Liver (tissue), 9 donors: Measurements from ENCODE around the gene DTX3L. TPM values are rescaled to one million over a fixed set of nuclear protein-coding genes. Genes with fewer than 3 reads are reported as not detected.

ENCODE experiments used
- DNase-seq: peaks from one replicate; pipeline ENCODE4 v3.0.0-alpha.2; 2017; ENCODE audit warnings: low spot score
- H3K27ac ChIP-seq, 2 donors: one replicate each; pipeline ENCODE4 v1.7.0; 2013; ENCODE audit warnings: inconsistent platforms in 2 of 2, low read length in 2 of 2, control low read depth in 1 of 2, low read depth in 1 of 2, mild to moderate bottlenecking in 1 of 2
- H3K27me3 ChIP-seq, 4 donors: one replicate each; pipeline versions ENCODE4 v1.6.1 to v1.7.0; 2013; ENCODE audit warnings: low read length in 3 of 4, inconsistent platforms in 1 of 4, mild to moderate bottlenecking in 1 of 4, moderate library complexity in 1 of 4; ENCODE audit not compliant: control insufficient read depth in 4 of 4, insufficient read depth in 4 of 4
- H3K36me3 ChIP-seq, 4 donors: one replicate each; pipeline versions ENCODE4 v1.6.1 to v1.7.0; 2013; ENCODE audit warnings: low read length in 3 of 4, mild to moderate bottlenecking in 3 of 4, low read depth in 1 of 4, moderate library complexity in 1 of 4; ENCODE audit not compliant: control insufficient read depth in 4 of 4, insufficient read depth in 3 of 4
- H3K4me1 ChIP-seq, 4 donors: one replicate each; pipeline versions ENCODE4 v1.6.1 to v1.7.0; 2013; ENCODE audit warnings: low read length in 3 of 4, mild to moderate bottlenecking in 3 of 4, moderate library complexity in 1 of 4; ENCODE audit not compliant: control insufficient read depth in 4 of 4, insufficient read depth in 4 of 4
- H3K4me3 ChIP-seq, 3 donors: one replicate each; pipeline versions ENCODE4 v1.6.1 to v1.7.0; 2013; ENCODE audit warnings: low read length in 3 of 3, control low read depth in 1 of 3, low read depth in 1 of 3, mild to moderate bottlenecking in 1 of 3
- H3K9ac ChIP-seq, 2 donors: one replicate each; pipeline ENCODE4 v1.7.0; 2013; ENCODE audit warnings: low read length in 2 of 2, mild to moderate bottlenecking in 2 of 2, moderate library complexity in 2 of 2, control low read depth in 1 of 2, low read depth in 1 of 2
- H3K9me3 ChIP-seq, 4 donors: one replicate each; pipeline versions ENCODE4 v1.6.1 to v1.7.0; 2013; ENCODE audit warnings: low read length in 3 of 4; ENCODE audit not compliant: control insufficient read depth in 4 of 4
- FOXA2 ChIP-seq: IDR thresholded peaks from 2 replicates; pipeline ENCODE4 v1.6.1; 2016; ENCODE audit warnings: antibody characterized with exemption
- GABPA ChIP-seq, 2 donors: IDR thresholded peaks in 1 of 2; conservative IDR thresholded peaks in 1 of 2; 2 replicates each; pipeline ENCODE4 v1.6.1; 2016; ENCODE audit warnings: antibody characterized with exemption in 2 of 2, mild to moderate bottlenecking in 1 of 2, moderate library complexity in 1 of 2
- NR2F2 ChIP-seq: IDR thresholded peaks from 2 replicates; pipeline ENCODE4 v1.6.1; 2016; ENCODE audit warnings: antibody characterized with exemption
- RXRA ChIP-seq, 2 donors: IDR thresholded peaks; 2 replicates each; pipeline ENCODE4 v1.6.1; 2017 to 2018; ENCODE audit warnings: antibody characterized with exemption in 2 of 2, mild to moderate bottlenecking in 1 of 2
- TAF1 ChIP-seq: conservative IDR thresholded peaks from 2 replicates; pipeline ENCODE4 v1.6.1; 2016; ENCODE audit warnings: antibody characterized with exemption, mild to moderate bottlenecking
- WGBS: extraction: QIAGEN DNeasy Blood & Tissue Kit; methylation state at CpG from one replicate; pipeline ENCODE4 v1.1.7; 2013; 5-methylcytosine and 5-hydroxymethylcytosine counted together
- polyA plus RNA-seq, 2 donors: library from polyadenylated mRNA; stranded (reverse) in 1 of 2; unstranded in 1 of 2; fragments of 200-250 nt in 1 of 2; fragments of >200 nt in 1 of 2; fragmentation: Nextera tagmentation in 1 of 2; extraction: Ambion mirVana in 1 of 2; gene quantifications; one replicate each; pipeline versions ENCODE4 v1.2.1 to v1.2.3, GENCODE V29; 2013 to 2015
- total RNA-seq, 2 donors: library from RNA; depleted of rRNA; stranded (reverse); fragments of >200 nt; gene quantifications; one replicate each; pipeline ENCODE4 v1.2.3, GENCODE V29; 2014
- TF ChIP-seq, protein P1 (sequence below): IDR thresholded peaks from 2 replicates; pipeline ENCODE4 v1.6.1; 2016; ENCODE audit warnings: antibody characterized with exemption
- TF ChIP-seq, protein P2 (sequence below): IDR thresholded peaks from 2 replicates; pipeline ENCODE4 v1.6.1; 2016; ENCODE audit warnings: antibody characterized with exemption, mild to moderate bottlenecking
- TF ChIP-seq, protein P3 (sequence below): IDR thresholded peaks from 2 replicates; pipeline ENCODE4 v1.6.1; 2016; ENCODE audit warnings: antibody characterized with exemption
- donor health status: healthy.
- donor health status: healthy.
- donor health status: healthy.
- donor health status: healthy.
- donor health status: healthy.

DTX3L gene
- total and polyA plus RNA-seq, 4 donors, result 16.9 to 44.5 (median 23.5) TPM

DNA sequence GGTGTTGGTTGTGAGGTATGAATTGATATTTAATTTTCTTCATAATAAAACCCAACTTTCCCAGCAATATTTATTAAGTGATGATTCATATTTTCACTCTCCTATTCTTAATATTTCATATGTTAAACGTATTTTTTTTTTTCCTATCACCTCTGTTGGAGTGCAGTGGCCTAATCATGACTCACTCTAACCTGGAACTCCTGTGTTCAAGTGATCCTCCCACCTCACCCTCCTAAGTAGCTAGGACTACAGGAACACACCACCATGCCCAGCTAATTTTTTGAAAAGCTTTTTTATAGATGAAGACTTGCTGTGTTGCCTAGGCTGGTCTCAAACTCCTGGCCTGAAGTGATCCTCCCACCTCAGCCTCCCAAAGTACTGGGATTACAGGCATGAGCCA is 22.0 kb downstream of the DTX3L start:
- peaks cover 0 to 2% (median 0%) of the 10 kb centered on the region in 4 donors for H3K4me1 ChIP-seq
- H3K4me3 ChIP-seq, result no peak overlapping the region
- no peaks in the 10 kb centered on the region for H3K27me3 ChIP-seq
- peaks cover 0 to 2% (median 0%) of the 10 kb centered on the region in 4 donors for H3K36me3 ChIP-seq
- H3K9ac ChIP-seq, result no peak overlapping the region
- no peak for TF ChIP-seq TAF1
- no peak for DNase-seq
- H3K27ac ChIP-seq, result no peak overlapping the region
- WGBS, result 65% methylated on average over 1 of the region's 1 CpG
- peaks cover 0 to 8% (median 6%) of the 10 kb centered on the region in 4 donors for H3K9me3 ChIP-seq

DNA sequence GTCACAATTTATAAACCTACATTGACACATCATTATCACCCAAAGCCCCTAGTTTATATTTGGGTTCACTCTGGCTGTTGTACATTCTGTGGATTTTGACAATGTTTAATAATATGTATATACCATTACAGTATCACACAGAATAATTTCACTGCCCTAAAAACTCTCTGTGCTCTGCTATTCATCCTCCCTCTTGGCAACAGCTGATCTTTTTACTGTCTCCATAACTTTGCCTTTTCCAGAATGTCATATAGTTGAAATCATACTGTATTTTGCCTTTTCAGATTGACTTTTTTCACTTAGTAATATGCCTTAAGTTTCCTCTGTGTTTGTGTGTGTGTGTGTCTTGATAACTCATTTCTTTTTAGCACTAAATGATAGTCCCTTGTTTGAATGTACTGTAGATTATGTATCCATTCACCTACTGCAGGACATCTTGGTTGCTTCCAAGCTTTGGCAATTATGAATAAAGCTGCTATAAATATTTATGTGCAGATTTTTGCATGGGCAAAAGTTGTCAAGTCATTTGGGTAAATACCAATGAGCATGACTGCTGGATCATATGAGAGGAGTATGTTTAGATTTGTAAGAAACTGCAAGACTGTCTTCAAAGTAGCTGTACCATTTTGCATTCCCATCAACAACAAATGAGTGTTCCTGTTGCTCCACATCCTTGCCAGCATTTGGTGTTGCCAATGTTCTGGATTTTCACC is 22.8 kb downstream of the DTX3L start:
- TF ChIP-seq RXRA (IDR thresholded peaks at IDR 0.05), result no peak
- TF ChIP-seq, protein P1, sequence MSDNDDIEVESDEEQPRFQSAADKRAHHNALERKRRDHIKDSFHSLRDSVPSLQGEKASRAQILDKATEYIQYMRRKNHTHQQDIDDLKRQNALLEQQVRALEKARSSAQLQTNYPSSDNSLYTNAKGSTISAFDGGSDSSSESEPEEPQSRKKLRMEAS, result no peak
- no peak for TF ChIP-seq GABPA (IDR thresholded peaks at IDR 0.05 in 1 of 2, conservative IDR thresholded peaks at IDR 0.05 in 1 of 2)
- TF ChIP-seq, protein P2, sequence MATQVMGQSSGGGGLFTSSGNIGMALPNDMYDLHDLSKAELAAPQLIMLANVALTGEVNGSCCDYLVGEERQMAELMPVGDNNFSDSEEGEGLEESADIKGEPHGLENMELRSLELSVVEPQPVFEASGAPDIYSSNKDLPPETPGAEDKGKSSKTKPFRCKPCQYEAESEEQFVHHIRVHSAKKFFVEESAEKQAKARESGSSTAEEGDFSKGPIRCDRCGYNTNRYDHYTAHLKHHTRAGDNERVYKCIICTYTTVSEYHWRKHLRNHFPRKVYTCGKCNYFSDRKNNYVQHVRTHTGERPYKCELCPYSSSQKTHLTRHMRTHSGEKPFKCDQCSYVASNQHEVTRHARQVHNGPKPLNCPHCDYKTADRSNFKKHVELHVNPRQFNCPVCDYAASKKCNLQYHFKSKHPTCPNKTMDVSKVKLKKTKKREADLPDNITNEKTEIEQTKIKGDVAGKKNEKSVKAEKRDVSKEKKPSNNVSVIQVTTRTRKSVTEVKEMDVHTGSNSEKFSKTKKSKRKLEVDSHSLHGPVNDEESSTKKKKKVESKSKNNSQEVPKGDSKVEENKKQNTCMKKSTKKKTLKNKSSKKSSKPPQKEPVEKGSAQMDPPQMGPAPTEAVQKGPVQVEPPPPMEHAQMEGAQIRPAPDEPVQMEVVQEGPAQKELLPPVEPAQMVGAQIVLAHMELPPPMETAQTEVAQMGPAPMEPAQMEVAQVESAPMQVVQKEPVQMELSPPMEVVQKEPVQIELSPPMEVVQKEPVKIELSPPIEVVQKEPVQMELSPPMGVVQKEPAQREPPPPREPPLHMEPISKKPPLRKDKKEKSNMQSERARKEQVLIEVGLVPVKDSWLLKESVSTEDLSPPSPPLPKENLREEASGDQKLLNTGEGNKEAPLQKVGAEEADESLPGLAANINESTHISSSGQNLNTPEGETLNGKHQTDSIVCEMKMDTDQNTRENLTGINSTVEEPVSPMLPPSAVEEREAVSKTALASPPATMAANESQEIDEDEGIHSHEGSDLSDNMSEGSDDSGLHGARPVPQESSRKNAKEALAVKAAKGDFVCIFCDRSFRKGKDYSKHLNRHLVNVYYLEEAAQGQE, result no peak
- no peak for TF ChIP-seq NR2F2

DNA sequence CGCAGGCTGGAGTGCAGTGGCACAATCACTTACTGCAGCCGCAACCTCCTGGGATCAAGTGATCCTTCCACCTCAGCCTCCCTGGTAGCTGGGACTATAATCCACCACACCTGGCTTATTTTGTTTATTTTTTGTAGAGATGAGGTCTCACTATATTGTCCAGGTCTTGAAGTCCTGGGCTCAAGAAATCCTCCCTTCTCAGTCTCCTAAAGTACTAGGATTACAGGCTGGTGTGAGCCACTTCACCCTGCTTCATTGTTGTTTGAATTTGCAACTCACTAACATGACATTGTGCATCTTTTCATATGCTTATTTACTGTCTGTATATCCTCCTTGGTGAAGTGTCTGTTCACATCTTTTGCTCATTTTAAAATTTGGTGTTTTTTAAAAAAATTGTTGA is 23.4 kb downstream of the DTX3L start:
- H3K9me3 ChIP-seq, result peaks cover 0 to 2% (median under 1%) of the 10 kb centered on the region in 4 donors
- H3K9ac ChIP-seq, result no peak overlapping the region
- 48% methylated on average over 2 of the region's 2 CpGs for WGBS
- H3K4me3 ChIP-seq, result no peak overlapping the region
- peaks cover 0 to 2% (median 0%) of the 10 kb centered on the region in 4 donors for H3K4me1 ChIP-seq
- DNase-seq, result no peak
- H3K27ac ChIP-seq, result no peak overlapping the region
- H3K36me3 ChIP-seq, result no peaks in the 10 kb centered on the region
- TF ChIP-seq, protein P3, sequence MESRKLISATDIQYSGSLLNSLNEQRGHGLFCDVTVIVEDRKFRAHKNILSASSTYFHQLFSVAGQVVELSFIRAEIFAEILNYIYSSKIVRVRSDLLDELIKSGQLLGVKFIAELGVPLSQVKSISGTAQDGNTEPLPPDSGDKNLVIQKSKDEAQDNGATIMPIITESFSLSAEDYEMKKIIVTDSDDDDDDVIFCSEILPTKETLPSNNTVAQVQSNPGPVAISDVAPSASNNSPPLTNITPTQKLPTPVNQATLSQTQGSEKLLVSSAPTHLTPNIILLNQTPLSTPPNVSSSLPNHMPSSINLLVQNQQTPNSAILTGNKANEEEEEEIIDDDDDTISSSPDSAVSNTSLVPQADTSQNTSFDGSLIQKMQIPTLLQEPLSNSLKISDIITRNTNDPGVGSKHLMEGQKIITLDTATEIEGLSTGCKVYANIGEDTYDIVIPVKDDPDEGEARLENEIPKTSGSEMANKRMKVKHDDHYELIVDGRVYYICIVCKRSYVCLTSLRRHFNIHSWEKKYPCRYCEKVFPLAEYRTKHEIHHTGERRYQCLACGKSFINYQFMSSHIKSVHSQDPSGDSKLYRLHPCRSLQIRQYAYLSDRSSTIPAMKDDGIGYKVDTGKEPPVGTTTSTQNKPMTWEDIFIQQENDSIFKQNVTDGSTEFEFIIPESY, result no peak
- TF ChIP-seq, protein P1, result no peak
- TF ChIP-seq FOXA2, result no peak
- H3K27me3 ChIP-seq, result no peaks in the 10 kb centered on the region

More for the DNA sequence above, 22.8 kb downstream of the DTX3L start:
- H3K27me3 ChIP-seq, result no peaks in the 10 kb centered on the region
- no peaks in the 10 kb centered on the region for H3K36me3 ChIP-seq
- peaks cover 0 to 2% (median 0%) of the 10 kb centered on the region in 4 donors for H3K4me1 ChIP-seq
- H3K9ac ChIP-seq, result no peak overlapping the region
- no peak overlapping the region for H3K27ac ChIP-seq
- no peak for DNase-seq
- H3K9me3 ChIP-seq, result peaks cover 0 to 5% (median 5%) of the 10 kb centered on the region in 4 donors
- H3K4me3 ChIP-seq, result no peak overlapping the region
